Type B pancreatic cell (in vitro differentiated cells): ENCODE measurements around the gene ING3. TPM values are rescaled to one million over a fixed set of nuclear protein-coding genes. Genes with fewer than 3 reads are reported as not detected.

Experiments used
- DNase-seq: peaks from one replicate; pipeline ENCODE4 v3.0.0; 2021; ENCODE audit warnings: mixed read lengths; ENCODE audit not compliant: unreplicated experiment; ENCODE audit errors: extremely low spot score
- H3K27ac Mint-ChIP-seq: 2 replicates; pipeline ENCODE4 v1.8.0; 2021; ENCODE audit warnings: mild to moderate bottlenecking, mixed read lengths
- H3K27me3 Mint-ChIP-seq: 2 replicates; pipeline ENCODE4 v1.8.0; 2021; ENCODE audit warnings: mixed read lengths
- H3K36me3 Mint-ChIP-seq: 2 replicates; pipeline ENCODE4 v1.8.0; 2021; ENCODE audit warnings: mixed read lengths
- H3K4me1 Mint-ChIP-seq: one replicate; pipeline ENCODE4 v1.8.0; 2021; ENCODE audit warnings: mixed read lengths; ENCODE audit not compliant: unreplicated experiment
- H3K4me3 Mint-ChIP-seq: 2 replicates; pipeline ENCODE4 v1.8.0; 2021; ENCODE audit warnings: mild to moderate bottlenecking, mixed read lengths
- H3K9me3 Mint-ChIP-seq: 2 replicates; pipeline ENCODE4 v1.8.0; 2021; ENCODE audit warnings: mixed read lengths
- CTCF ChIP-seq: fragments of 200-600 bp; sonication (generic); conservative IDR thresholded peaks from 2 replicates; pipeline ENCODE4 v1.5.0; 2021; ENCODE audit warnings: antibody characterized with exemption, mild to moderate bottlenecking
- total RNA-seq: library from RNA; stranded (reverse); gene quantifications from 2 replicates; pipeline ENCODE4 v1.2.1, GENCODE V29; 2021; ENCODE audit warnings: low replicate concordance

The ING3 gene
- total RNA-seq, 1 donor from 2014 or later = 20.7 TPM

- H3K27ac Mint-ChIP-seq = no peak overlapping the region
- no peak for TF ChIP-seq CTCF
- H3K9me3 Mint-ChIP-seq = no peaks in the 10 kb centered on the region
- H3K36me3 Mint-ChIP-seq = peaks cover 3% of the 10 kb centered on the region
- no peak overlapping the region for H3K4me3 Mint-ChIP-seq
- no peaks in the 10 kb centered on the region for H3K27me3 Mint-ChIP-seq
- no peak for DNase-seq
- H3K4me1 Mint-ChIP-seq = peaks cover 22% of the 10 kb centered on the region
Measured at GRCh38 chr7:121015560-121015959, 65.0 kb downstream of the ING3 start.

GRCh38 chr7:121016966-121017365 lies 66.4 kb downstream of the ING3 start:
- no peak for DNase-seq
- H3K36me3 Mint-ChIP-seq = peaks cover 3% of the 10 kb centered on the region
- TF ChIP-seq CTCF = no peak
- no peaks in the 10 kb centered on the region for H3K9me3 Mint-ChIP-seq
- H3K27ac Mint-ChIP-seq = no peak overlapping the region
- peaks cover 31% of the 10 kb centered on the region for H3K4me1 Mint-ChIP-seq
- H3K27me3 Mint-ChIP-seq = no peaks in the 10 kb centered on the region
- no peak overlapping the region for H3K4me3 Mint-ChIP-seq

- Mint-ChIP-seq H3K27me3 (no peaks in the 10 kb centered on the region), H3K4me3 (no peak overlapping the region), H3K27ac (no peak overlapping the region), H3K4me1 (peaks cover 37% of the 10 kb centered on the region), H3K36me3 (peaks cover 3% of the 10 kb centered on the region), H3K9me3 (no peaks in the 10 kb centered on the region)
- no peak for DNase-seq
- TF ChIP-seq CTCF = no peak
Measured at GRCh38 chr7:121017586-121017985, 67.0 kb downstream of the ING3 start.

- Mint-ChIP-seq H3K9me3 (no peaks in the 10 kb centered on the region), H3K27me3 (no peaks in the 10 kb centered on the region), H3K36me3 (peaks cover 3% of the 10 kb centered on the region), H3K4me1 (peaks cover 46% of the 10 kb centered on the region), H3K4me3 (no peak overlapping the region), H3K27ac (no peak overlapping the region)
- no peak for TF ChIP-seq CTCF
- no peak for DNase-seq
Measured at GRCh38 chr7:121019018-121019417, 68.4 kb downstream of the ING3 start.

GRCh38 chr7:121020249-121020988 lies 69.8 kb downstream of the ING3 start:
- H3K4me1 Mint-ChIP-seq = peaks cover 50% of the 10 kb centered on the region
- no peak overlapping the region for H3K4me3 Mint-ChIP-seq
- DNase-seq = no peak
- no peaks in the 10 kb centered on the region for H3K27me3 Mint-ChIP-seq
- no peaks in the 10 kb centered on the region for H3K9me3 Mint-ChIP-seq
- H3K36me3 Mint-ChIP-seq = peaks cover 3% of the 10 kb centered on the region
- H3K27ac Mint-ChIP-seq = no peak overlapping the region
- no peak for TF ChIP-seq CTCF
